Nephron (organoid): ENCODE data around the gene ATXN7L1.

Source experiments
- H3K27ac Mint-ChIP-seq, 3 experiments: 2 replicates each; pipeline ENCODE4 v1.8.0; 2020; ENCODE audit warnings: mixed read lengths in 3 of 3, mild to moderate bottlenecking in 2 of 3, moderate library complexity in 1 of 3
- H3K27me3 Mint-ChIP-seq: 2 replicates; pipeline ENCODE4 v1.8.0; 2021; ENCODE audit warnings: low read depth, mild to moderate bottlenecking, moderate library complexity, mixed read lengths
- H3K36me3 Mint-ChIP-seq: 2 replicates; pipeline ENCODE4 v1.8.0; 2020; ENCODE audit warnings: low read depth, mixed read lengths
- H3K4me1 Mint-ChIP-seq: 2 replicates; pipeline ENCODE4 v1.8.0; 2020; ENCODE audit warnings: mixed read lengths
- H3K4me3 Mint-ChIP-seq, 3 experiments: 2 replicates each; pipeline ENCODE4 v1.8.0; 2020; ENCODE audit warnings: mild to moderate bottlenecking in 3 of 3, mixed read lengths in 3 of 3, moderate library complexity in 2 of 3
- H3K9me3 Mint-ChIP-seq: 2 replicates; pipeline ENCODE4 v1.8.0; 2020; ENCODE audit warnings: mixed read lengths
- TF ChIP-seq, protein P1 (sequence below), 3 experiments: fragments of 200-600 bp; sonication (generic); IDR thresholded peaks; one replicate each; pipeline ENCODE4 v1.5.0; 2021; ENCODE audit warnings: antibody characterized with exemption in 3 of 3; ENCODE audit not compliant: unreplicated experiment in 3 of 3

ATXN7L1 gene

GRCh38 chr7:105559926-105560325 is 316.5 kb downstream of the ATXN7L1 start:
- Mint-ChIP-seq H3K9me3 (no peaks in the 10 kb centered on the region), H3K36me3 (peaks cover 60% of the 10 kb centered on the region), H3K27me3 (no peaks in the 10 kb centered on the region), H3K4me3 (no peak overlapping the region), H3K27ac (no peak overlapping the region), H3K4me1 (no peaks in the 10 kb centered on the region)
- TF ChIP-seq, protein P1, sequence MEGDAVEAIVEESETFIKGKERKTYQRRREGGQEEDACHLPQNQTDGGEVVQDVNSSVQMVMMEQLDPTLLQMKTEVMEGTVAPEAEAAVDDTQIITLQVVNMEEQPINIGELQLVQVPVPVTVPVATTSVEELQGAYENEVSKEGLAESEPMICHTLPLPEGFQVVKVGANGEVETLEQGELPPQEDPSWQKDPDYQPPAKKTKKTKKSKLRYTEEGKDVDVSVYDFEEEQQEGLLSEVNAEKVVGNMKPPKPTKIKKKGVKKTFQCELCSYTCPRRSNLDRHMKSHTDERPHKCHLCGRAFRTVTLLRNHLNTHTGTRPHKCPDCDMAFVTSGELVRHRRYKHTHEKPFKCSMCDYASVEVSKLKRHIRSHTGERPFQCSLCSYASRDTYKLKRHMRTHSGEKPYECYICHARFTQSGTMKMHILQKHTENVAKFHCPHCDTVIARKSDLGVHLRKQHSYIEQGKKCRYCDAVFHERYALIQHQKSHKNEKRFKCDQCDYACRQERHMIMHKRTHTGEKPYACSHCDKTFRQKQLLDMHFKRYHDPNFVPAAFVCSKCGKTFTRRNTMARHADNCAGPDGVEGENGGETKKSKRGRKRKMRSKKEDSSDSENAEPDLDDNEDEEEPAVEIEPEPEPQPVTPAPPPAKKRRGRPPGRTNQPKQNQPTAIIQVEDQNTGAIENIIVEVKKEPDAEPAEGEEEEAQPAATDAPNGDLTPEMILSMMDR (IDR thresholded peaks at IDR 0.05; ENCODE audit: unreplicated experiment in 3 of 3): no peak
